Measurements from ENCODE around the gene C2orf49. TPM values are rescaled to one million over a fixed set of nuclear protein-coding genes. Genes with fewer than 3 reads are reported as not detected.

The C2orf49 gene
- total RNA-seq, 1 experiment from 2014 or later = 17.2 TPM

GRCh38 chr2:105307962-105308361 is 29.4 kb upstream of the C2orf49 start (continued):
- TF ChIP-seq FOSL1 (IDR thresholded peaks at IDR 0.05; ENCODE audit: low read depth) (no peak), ZFX (IDR thresholded peaks at IDR 0.05) (no peak), SIN3A (IDR thresholded peaks at IDR 0.05; ENCODE audit: low read depth) (no peak), EZH2phosphoT487 (IDR thresholded peaks at IDR 0.05; ENCODE audit: borderline replicate concordance) (no peak), EGR1 (IDR thresholded peaks at IDR 0.05; ENCODE audit: low read depth) (no peak)

DNA sequence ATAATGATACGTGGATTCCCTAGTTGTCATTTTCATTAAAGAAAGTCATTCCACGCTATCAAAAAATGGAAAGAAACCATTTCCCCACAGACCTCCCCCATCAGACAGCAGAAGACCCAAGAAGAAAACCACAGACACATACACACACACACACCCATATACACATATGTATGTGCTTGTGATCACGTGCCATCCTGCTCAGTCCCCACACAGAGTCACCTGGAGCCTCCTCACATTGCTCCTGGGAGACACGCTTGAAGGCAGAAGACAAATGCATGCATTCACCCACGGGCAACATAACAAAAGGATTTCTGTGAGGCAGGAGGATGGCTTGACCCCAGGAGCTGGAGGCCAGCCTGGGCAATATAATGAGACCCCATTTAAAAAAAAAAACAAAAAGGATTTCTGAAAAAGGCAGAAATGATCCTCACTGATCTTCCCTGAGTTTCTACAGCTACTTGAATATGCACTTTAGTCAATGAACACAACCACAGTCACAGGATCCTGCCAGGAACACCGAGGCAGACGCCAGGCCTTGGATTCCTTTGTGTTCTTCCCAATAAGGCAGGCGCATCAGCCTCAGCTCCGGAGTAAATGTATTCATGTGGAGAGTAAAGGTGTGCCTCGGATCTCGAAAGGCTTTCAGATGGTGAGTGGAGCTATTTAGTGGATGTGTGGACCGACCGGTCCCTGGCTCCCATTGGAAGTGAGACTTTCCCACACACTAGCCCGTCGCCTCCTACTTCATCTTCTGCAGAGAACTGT is 28.8 kb upstream of the C2orf49 start:
- ChIA-PET POLR2A (no interaction called here), RAD21 (ENCODE audit: low non-redundant PET in 1 of 2, low total read pairs in 2 of 2, uncharacterized antibody in 2 of 2, unreplicated experiment in 2 of 2) (no interaction called here), CTCF (no interaction called here)
- no peaks in the 10 kb centered on the region for H3K9me2 ChIP-seq (ENCODE audit: insufficient read depth)
- DNase-seq (ENCODE audit: low read depth, low spot score) (no peak), ATAC-seq (no peak)
- H2AFZ ChIP-seq (ENCODE audit: low read depth, low read length, poor library complexity, severe bottlenecking) = no peak overlapping the region
- H3K4me2 ChIP-seq (ENCODE audit: low read length) = no peak overlapping the region
- no peaks in the 10 kb centered on the region for H3K4me1 ChIP-seq (ENCODE audit: control insufficient read depth in 1 of 2, insufficient read depth in 2 of 2, low read length in 2 of 2)
- H3K79me2 ChIP-seq (ENCODE audit: insufficient read depth, low read length) = peaks cover 46% of the 10 kb centered on the region
- no peak overlapping the region for H3K4me3 ChIP-seq (replicated peaks in 1 of 2; ENCODE audit: low read depth in 1 of 2, low read length in 2 of 2)
- intact Hi-C loops (cut with micrococcal nuclease) = no loop called here
- no peak overlapping the region for H3K27ac ChIP-seq (ENCODE audit: low read depth, low read length)
- H3K36me3 ChIP-seq (ENCODE audit: control insufficient read depth in 1 of 2, insufficient read depth in 2 of 2, low read length in 2 of 2) = no peaks in the 10 kb centered on the region; a peak in 1 of 4 replicates
- H4K20me1 ChIP-seq (ENCODE audit: insufficient read depth) = no peaks in the 10 kb centered on the region
- TF ChIP-seq POLR2A (IDR thresholded peaks at IDR 0.05; ENCODE audit: borderline replicate concordance, extremely low read depth, insufficient read depth, insufficient read length) (no peak), ZFX (IDR thresholded peaks at IDR 0.05) (no peak), JUND (IDR thresholded peaks at IDR 0.05) (no peak), TCF7L2 (IDR thresholded peaks at IDR 0.05; ENCODE audit: borderline replicate concordance, extremely low read depth, insufficient read depth, insufficient read length) (no peak), EGR1 (IDR thresholded peaks at IDR 0.05; ENCODE audit: low read depth) (no peak), ZNF274 (IDR thresholded peaks at IDR 0.05; ENCODE audit: low read depth, low read length) (no peak)
- no peaks in the 10 kb centered on the region for H3K27me3 ChIP-seq (ENCODE audit: insufficient read depth, low read length)
- no peak overlapping the region for H3K9ac ChIP-seq (ENCODE audit: low read length)
- no TSS peak for BruUV-seq (replicated peaks)
- H3K9me3 ChIP-seq (ENCODE audit: control insufficient read depth in 1 of 2, insufficient read depth in 1 of 2, low read depth in 1 of 2, low read length in 2 of 2) = no peaks in the 10 kb centered on the region

DNA sequence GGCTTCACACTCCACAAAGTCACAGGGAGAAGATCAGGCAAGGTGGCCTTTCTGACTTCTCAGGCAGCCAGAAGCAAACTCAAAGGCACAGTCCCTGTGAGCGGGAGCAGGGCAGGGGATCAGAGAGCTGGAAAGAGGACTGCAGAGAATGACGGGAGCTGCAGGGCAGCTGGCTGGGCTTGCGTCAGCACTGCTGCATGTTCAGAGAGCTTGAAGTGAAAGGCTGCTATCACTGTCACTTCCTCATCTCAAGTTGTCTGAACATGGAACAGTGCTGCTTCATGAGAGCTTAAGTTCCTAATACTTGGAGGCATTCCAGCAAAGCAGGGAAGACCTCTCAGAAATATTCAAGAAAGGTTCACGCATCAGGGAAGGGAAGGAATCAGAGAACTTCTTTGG is 28.2 kb upstream of the C2orf49 start:
- Histone ChIP-seq H2AFZ (ENCODE audit: low read depth, low read length, poor library complexity, severe bottlenecking) (no peak overlapping the region), H3K4me2 (ENCODE audit: low read length) (no peak overlapping the region), H3K79me2 (ENCODE audit: insufficient read depth, low read length) (peaks cover 44% of the 10 kb centered on the region), H3K4me1 (ENCODE audit: control insufficient read depth in 1 of 2, insufficient read depth in 2 of 2, low read length in 2 of 2) (no peaks in the 10 kb centered on the region), H3K4me3 (replicated peaks in 1 of 2; ENCODE audit: low read depth in 1 of 2, low read length in 2 of 2) (no peak overlapping the region), H3K9me3 (ENCODE audit: control insufficient read depth in 1 of 2, insufficient read depth in 1 of 2, low read depth in 1 of 2, low read length in 2 of 2) (no peaks in the 10 kb centered on the region), H3K27ac (ENCODE audit: low read depth, low read length) (no peak overlapping the region), H3K9ac (ENCODE audit: low read length) (no peak overlapping the region), H3K36me3 (ENCODE audit: control insufficient read depth in 1 of 2, insufficient read depth in 2 of 2, low read length in 2 of 2) (no peaks in the 10 kb centered on the region; a peak in 1 of 4 replicates), H4K20me1 (ENCODE audit: insufficient read depth) (no peaks in the 10 kb centered on the region), H3K9me2 (ENCODE audit: insufficient read depth) (no peaks in the 10 kb centered on the region), H3K27me3 (ENCODE audit: insufficient read depth, low read length) (no peaks in the 10 kb centered on the region)
- intact Hi-C loops (cut with micrococcal nuclease) = no loop called here
- no TSS peak for BruUV-seq (replicated peaks)
- TF ChIP-seq ZNF274 (IDR thresholded peaks at IDR 0.05; ENCODE audit: low read depth, low read length) (no peak), SIN3A (IDR thresholded peaks at IDR 0.05; ENCODE audit: low read depth) (no peak), POLR2A (IDR thresholded peaks at IDR 0.05; ENCODE audit: borderline replicate concordance, extremely low read depth, insufficient read depth, insufficient read length) (no peak), ZFX (IDR thresholded peaks at IDR 0.05) (no peak), EZH2 (IDR thresholded peaks at IDR 0.05) (no peak)
- TF ChIP-seq, protein P1, sequence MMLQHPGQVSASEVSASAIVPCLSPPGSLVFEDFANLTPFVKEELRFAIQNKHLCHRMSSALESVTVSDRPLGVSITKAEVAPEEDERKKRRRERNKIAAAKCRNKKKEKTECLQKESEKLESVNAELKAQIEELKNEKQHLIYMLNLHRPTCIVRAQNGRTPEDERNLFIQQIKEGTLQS (IDR thresholded peaks at IDR 0.05) = no peak
- ChIA-PET CTCF (no interaction called here), RAD21 (ENCODE audit: low non-redundant PET in 1 of 2, low total read pairs in 2 of 2, uncharacterized antibody in 2 of 2, unreplicated experiment in 2 of 2) (no interaction called here), POLR2A (no interaction called here)
- no peak for ATAC-seq
- no peak for DNase-seq (ENCODE audit: low read depth, low spot score)
